Measurements from ENCODE around the gene ADARB2.

ADARB2 gene

DNA sequence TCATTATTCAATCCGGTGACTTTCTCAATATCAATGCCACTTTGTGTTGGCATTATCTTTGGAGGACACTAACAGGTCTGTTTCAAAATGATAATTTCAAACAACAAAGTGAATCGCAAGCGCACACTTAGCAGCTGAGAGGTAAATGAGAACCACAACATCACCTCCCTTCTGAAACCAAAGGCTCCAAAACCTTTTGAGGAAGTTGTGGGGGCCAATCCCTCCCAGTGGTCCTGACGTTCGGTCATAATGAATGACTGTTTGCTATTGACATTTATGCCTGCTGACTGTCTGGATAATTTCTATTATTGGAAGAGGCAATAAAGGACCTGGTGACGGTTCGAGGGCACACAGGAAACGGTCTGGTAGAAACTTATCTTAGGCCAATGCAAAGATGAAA, 1.8 kb downstream of the ADARB2 start:
- DNase-seq (ENCODE audit: low read depth) = no peak

DNA sequence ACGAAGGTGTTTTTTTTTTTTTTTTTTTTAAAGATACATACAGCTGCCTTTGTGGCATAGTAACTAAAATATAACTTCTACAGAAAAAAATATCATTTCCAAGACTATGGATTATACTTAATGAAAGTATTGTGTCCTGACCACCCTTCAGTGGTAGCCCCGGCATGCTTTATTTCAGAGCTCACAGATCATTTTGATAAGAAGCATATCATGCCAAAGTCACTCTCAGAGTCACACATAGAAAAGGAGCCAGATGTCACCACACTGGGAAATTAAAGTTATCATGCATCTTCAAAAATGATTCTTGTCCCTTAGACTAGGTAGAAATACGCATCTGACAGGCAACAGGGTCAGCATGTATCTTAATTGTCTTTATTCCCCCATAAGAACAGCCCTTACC, 3.0 kb downstream of the ADARB2 start:
- DNase-seq (ENCODE audit: low read depth) = no peak

DNA sequence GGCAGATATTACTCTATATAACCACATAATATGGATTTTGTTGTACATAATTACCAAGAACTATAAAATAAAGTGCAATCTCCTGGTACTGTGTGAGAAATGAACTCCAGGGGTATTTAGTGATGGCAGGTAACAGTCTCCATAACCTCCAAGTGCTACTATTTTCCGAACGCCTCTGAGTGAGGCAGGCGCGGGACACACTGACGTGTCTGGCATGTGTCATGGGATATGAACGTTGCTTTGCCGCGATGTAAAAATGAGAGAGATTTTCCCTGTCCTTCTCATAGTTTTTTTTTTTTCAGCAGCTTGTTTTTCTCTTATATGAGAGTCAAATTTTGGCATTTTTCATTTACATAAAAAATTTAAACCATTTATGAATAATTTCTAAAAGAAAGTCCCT, 3.6 kb downstream of the ADARB2 start:
- DNase-seq (ENCODE audit: low read depth) = no peak

DNA sequence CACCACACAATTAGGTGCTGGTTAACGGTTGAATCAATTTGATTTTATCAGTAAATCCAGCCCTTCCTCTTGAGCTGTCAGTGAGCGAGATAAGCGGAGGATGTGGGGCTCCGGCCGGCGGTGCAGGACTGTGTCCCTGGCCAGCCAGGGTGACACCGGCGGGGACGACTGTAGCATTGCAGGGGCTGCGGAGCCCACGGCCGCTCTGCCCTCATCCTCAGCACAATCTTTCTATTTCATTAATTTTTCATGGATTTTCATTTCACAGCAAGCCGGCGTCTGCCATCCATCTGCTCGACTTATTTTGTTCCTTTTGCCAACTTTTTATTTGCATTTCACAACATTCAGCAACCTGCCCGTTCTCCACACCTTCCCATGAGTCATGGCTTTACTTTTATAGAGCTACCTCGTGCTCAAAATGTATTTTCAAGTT, 4.7 kb downstream of the ADARB2 start:
- no peak for DNase-seq (ENCODE audit: low read depth)

DNA sequence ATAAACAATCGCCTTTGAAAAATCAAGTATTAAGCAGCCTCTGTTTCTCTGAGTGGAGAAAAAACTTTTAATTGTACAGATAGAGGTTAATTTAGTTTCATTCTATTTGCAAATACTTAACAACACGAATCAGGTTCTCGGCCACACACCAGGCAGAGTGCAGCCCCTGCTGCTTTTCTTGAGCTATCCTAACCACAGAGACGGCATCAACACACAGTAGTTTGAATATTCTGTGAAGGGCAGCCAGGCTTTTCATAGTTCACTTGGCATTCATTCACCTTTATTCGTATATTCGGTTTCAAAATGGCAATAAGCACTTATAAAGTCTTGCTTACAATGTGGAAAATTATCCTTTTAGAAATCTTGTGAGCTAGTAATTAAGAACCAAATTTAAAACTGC, 5.7 kb downstream of the ADARB2 start:
- no peak for DNase-seq (ENCODE audit: low read depth)

DNA sequence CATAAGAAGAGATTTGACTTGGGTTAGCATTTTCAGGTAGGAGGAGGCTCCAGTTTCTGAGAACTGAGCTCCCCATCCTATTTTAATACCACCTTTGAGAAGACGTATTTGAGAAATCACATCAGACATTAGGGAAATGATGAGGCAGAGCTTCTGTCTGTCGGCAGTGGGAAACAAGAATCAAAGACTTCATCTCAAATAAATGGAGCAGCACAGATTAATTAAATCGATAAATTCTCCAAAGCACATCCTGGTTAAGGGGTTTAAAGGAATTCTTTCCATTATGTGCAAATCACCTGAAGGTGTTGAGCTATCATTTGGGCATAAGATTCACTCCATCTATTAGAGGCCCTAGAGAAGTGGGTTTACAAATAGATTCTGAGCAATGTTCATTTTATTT, 7.6 kb downstream of the ADARB2 start:
- no peak for DNase-seq (ENCODE audit: low read depth)

DNA sequence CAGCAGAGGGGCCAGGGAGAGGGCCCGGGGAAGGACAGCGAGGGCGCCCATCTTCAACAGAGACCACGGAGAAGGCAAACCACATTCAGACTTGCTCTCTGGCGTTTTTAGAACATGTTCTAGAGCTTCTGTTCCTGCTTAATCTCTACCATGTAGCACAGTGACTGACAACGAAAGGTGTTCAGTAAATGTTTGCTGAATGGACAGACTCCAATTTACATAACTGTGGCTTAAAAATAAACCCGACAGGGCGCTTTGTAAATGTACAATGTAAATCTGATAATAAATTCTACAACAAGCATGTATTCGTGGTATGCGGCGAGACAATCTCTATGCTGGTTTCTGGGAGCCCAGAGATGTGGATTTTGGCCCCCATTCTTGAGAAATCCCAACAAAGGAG, 10.5 kb downstream of the ADARB2 start:
- no peak for DNase-seq (ENCODE audit: low read depth)

DNA sequence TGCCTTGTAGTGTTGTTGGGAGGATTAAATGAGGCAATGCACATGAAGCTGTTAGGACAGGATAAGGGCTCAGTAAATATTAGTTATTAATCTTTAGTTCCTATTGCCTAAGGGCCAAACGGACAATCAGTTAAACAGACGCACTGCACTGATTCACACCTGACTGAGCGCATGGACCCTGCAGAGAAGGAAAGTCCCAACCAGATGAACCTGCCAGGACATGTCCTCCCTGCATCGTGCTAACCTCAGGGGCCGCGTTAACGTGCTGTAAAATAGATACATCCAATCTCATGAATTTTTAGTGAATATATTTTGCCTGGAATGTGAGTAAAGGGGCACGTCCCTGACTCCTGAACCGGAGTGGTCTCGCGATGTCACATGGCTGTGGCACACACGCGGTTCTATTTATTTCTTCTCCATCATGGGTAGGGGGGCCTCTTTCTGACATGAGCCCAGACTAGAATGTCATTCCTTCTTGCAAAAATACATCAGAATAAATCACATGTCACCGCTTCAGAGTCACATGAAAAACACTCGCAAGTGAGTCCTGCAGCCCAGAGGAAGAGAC, 12.3 kb downstream of the ADARB2 start:
- DNase-seq (ENCODE audit: low read depth) = no peak

DNA sequence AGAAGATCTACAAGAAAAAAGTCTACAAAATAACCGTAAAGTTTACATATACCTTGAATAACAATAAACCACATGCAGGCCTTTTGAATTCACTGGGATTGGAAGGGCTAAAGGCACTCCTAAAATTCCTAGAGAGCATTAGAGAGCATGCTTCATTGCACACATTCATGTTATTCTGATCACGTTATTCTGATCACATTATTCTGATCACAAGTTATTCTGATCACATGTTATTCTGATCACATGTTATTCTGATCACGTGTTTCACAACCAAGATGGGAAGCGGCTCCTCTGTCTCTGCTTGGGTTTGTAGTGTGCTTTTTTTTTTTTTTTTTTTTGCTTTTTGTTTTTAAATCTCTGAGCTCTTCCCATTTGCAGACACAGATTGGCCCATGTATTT, 20.5 kb downstream of the ADARB2 start:
- no peak for DNase-seq (ENCODE audit: low read depth)

DNA sequence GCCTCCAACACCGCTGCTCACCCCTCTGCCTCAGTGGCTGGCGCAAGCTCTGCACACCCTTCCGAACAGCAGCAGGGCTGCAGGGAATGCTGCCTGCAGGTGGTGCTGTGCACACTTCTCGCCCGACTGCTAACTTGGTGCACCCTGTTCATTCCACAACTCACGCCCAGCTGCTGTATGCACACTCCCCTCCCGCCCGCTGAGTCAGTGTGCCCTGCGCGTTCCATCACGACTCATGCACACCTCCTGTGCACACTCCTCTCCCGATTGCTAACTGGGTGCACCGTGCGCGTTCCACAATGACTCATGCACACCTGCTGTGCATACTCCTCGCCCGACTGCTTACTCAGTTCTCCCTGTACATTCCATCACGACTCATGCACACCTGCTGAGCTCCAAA, 21.5 kb downstream of the ADARB2 start:
- no peak for DNase-seq (ENCODE audit: low read depth)

DNA sequence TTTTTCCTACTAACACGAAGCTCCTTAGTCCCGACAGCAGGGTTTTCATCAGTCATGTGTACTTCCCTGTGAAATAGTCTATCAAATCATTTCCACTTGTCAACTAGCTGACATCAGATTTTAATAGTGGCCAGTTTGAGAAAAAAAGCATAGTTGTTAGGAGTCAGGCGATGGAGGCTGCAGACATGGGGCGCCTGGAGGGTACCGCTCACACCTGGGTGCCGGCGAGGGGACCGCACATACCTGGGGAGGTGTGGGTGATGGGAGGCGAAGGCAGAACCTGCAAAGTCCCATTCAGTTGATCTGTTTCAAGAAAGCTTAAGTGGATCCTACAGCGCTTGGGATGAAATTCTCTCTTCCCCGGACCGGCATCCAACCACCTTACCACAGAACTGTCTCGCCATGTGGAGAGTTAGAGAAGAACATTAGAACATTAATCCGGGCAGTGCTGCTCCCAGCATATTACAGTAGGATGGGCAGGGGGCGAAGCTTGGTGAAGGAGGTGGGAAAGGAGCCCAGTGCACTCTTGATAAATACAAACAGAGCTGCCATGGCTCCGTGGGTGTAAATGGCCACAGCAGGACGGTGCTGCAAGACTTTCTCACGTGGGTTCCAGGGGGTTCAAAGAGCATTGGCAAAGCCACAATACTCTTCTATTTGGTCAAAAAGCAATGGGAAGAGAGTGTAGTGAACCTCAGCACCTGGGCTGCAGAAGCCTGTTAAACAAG, 24.2 kb downstream of the ADARB2 start:
- DNase-seq (ENCODE audit: low read depth) = no peak

DNA sequence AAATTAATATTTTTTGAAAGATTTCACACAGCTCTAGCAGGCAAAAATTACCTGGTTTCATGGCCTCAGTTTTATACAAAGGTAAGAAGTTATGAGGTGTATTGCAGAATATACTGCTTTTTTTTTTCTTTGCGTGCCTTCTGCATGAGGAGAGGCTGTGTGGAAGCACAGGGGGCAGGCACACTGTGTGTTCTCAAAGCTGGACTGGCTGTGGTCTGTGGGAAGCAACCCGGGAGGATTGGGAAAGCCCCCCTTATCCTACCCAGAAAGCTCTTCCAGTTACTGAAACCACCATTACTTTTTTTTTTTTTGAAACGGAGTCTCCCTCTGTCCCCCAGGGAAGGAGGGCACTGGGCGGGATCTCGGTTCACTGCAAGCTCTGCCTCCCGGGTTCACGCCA, 25.0 kb downstream of the ADARB2 start:
- DNase-seq (ENCODE audit: low read depth) = no peak

DNA sequence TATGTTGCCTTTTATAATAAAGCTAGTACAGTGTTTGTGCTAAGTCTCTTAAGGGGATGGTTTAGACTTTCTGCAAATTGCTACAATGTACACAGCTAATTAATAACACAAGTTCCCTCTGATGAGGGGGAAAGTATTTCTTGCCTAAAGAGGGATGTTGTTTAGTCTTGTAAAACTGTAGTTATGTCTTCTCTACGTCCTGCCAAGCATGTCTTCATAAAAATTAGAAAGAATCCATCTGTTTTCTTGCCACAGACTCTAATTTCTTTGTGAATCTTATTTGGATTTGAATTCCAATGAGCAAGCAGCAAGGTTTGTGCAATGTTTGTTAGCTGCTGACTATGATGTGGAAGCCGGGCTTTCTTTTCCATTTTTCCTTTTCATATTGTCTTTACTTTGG, 28.2 kb downstream of the ADARB2 start:
- DNase-seq (ENCODE audit: low read depth) = no peak

DNA sequence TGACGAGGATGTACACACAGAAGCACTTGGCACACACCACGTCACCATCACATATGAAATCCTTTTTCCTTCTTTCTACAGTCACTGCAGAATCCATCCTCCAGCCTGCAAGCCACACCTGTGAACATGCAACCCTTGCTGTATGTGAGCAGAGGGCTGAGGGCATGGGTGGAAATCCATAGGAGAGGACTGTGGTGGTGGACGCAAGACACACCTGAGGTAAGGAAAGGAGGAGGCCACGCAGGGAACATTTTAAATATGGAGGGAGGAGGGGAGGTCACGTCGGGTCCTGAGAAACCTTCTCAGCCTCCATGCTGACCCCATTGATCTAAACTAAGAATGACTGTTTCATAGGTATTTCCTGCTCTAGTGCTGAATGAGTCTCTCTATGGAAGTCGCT, 28.6 kb downstream of the ADARB2 start:
- no peak for DNase-seq (ENCODE audit: low read depth)

DNA sequence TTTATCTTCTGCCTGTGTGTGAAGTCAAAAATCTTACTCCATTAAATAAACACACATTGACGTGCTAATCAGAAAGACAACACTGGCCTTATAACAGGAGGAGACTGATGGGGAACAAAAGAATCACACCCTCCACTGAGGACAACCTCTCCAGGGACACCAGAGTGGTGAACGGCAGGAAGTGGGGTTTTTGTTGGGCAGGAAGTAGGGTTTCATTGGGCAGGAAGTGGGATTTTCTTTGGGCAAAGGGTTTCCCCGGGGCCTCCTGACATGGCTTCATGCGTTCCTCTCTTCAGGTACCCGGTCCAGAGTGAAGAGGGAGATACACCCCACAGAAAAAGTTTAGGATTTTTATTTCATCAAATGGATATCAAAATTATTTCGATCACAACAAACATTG, 30.6 kb downstream of the ADARB2 start:
- DNase-seq (ENCODE audit: low read depth) = no peak

DNA sequence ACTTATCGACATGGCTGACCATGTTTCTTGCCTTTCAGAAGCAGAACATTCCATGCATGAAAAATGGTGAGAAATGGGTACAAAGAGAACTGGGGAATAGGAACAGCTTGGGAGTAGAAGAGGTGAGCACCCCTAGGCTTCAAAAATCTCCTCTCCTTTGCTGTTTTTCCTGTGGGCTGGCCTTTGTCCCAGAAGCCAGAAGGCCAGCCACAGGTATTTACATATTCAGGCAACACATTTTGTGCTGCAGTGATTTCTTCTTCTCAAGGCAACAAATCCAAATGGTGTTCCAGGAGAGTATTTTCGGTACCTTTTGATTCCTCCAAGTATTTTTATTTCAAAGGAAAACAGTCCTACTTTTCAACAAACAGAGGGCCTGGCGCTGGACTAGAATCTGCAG, 31.1 kb downstream of the ADARB2 start:
- no peak for DNase-seq (ENCODE audit: low read depth)

DNA sequence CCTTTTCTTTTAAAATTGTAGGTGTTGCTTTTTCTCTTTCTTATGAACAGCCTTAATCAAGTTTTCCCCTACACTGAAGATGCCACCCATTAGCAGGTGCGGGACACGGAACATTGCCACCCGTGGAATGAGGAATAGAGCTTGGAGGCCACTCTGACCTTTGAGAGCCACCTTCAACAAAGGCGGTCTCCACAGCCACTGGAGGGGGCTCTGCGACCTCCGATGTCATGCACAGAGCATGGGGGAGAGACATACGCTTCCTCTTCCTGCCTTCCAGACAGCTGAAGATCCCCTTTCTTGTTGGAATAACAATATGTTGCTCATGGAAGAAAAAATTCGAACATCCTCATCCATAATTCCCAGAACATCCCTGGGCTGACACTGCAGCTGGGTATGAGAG, 39.1 kb downstream of the ADARB2 start:
- no peak for DNase-seq (ENCODE audit: low read depth)

DNA sequence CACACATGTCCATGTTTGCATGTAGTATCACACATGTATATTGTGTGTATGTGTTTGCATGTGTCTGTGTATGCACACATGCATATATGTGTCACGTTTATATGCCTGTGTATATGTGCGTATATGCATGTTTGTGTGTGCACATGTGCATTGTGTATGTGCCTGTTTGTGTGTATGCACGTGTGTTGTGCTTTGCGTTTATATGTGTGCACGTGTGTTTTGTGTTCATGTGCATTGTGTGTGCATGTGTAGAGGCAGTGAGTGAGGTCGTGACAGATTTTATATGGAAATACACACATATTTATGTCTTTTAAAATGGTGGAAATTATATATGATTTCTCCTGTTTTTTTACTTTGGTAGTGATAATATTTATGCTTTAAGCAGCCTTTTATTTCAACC, 41.2 kb downstream of the ADARB2 start:
- no peak for DNase-seq (ENCODE audit: low read depth)

DNA sequence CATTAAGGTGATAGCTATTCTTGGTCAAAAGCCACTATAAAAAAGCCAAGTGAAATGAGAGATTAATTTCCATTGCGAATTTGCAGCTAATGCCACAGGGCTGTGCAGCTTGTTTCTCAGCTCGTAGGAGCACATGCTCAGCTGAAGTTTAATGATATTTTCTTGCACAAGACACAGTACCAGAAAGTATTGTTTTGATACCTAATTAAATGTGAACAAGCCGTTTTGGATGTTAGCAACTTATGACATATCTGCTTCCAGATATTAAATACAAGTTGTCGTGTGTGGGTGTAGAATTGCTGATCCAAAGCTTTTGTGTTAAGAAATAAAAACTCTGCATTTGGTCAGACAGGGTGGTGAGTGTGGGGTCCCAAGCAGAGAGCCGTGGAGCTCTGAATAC, 47.2 kb downstream of the ADARB2 start:
- no peak for DNase-seq (ENCODE audit: low read depth)

DNA sequence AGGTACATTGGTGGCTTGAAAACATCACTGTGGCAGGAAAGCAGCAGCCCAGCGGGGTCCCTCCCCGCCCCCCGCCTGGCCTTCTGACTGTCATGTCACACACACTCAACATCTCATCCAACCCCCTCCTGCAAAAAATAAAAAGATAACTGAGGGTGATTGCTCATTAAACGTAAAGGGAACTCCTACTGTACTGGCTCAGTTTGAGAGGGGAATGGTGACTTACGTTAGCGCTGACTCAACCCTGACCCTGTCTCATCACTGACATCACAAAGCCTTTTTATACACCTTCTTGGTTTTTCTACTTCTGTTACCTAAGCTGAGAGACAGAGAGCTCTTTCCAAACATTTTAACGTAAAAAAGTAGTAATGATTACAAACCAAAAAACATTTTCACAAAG, 48.8 kb downstream of the ADARB2 start:
- DNase-seq (ENCODE audit: low read depth) = no peak

DNA sequence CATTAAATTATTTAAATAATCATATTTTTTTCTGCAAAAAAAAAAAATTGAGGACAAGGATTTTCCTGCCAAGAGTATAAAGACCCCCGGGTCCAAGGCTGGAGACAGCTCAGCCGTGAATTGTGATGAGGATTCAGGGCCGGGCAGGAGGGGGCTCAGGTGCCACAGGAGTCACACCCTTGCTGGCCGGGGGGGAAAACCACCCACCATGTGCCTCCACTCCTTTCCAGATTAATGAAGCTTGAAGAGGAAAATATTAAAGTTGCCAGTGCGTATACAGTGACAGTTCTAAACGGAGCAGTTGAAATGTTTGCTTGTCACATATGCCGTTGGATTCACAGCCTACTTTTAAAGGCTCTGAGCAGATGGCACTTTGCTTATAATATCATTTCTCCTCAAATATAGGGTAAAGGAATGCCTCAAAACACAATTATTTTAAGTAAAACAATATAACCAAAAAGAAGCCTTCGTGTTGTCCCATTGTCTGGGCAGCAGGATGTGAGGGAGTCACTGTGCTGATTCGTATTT, 49.6 kb downstream of the ADARB2 start:
- no peak for DNase-seq (ENCODE audit: low read depth)

DNA sequence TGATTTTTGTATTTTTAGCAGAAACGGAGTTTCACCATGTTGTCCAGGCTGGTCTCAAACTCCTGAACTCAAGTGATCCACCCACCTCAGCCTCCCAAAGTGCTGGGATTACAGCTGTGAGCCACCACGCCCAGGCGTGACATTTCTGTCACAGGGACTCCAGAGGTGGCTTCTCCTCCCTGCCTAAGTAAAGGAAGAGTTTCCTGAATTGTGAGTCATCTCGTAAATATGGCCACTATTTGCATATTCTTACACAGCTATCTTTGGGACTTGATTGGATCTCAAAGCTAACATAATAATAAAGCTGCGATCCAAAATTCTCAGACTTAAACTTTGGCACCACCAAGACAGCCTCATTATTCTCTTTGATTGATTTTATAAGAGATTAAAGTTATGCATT, 50.1 kb downstream of the ADARB2 start:
- DNase-seq (ENCODE audit: low read depth) = no peak

DNA sequence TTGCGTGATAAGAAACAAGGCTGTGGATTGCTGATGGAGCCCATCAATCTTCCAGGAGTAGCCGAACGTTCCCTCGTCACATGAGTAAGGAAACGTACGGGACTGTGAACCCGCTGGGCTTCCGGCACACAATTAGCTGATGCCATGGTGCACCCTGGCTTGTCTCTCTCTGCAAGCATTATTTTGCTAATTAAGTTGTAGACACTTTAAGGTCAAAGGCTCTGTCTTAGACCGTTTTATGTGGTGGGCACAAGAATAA, 50.9 kb downstream of the ADARB2 start:
- no peak for DNase-seq (ENCODE audit: low read depth)

DNA sequence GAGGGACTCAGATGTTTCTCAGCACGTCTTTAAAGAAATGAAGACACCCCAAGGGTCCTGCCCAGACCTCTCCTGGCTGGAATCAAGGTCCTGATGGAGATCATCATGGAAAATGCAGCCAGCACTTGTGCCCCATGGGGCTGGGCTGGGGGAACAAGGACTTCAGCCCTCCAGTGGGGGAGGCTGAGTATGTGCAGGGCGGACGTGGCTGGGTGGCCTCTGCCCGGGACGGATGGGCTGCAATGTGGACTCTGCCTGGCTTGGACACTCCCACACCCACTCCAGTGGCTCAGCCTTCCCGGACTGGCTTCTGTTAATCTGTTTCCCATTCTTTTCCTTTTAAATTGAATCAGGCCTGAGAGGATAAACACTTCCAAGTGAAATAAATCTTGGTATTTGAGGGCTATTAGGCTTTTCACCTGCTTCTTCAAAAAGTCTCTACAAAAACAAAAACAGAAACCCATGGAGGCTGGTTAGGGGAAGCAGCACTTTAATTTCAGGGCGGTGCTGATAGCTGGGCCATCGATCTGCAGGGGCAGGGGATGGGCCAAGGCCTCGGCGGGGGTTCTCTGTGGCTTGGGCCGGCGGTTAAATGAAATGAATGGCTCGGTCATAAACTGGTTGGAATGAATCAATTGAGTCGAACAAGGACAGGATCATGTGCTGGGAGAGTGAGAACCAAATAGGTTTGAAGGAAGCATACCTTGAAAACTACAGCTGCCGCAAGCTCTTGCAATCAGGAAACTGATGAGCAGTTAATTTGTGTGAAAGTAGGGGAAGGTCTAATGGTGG, 51.4 kb downstream of the ADARB2 start:
- no peak for DNase-seq (ENCODE audit: low read depth)
